Kidney epithelial cell (primary cell): ENCODE data around the gene DPH1. TPM values are rescaled to one million over a fixed set of nuclear protein-coding genes. Genes with fewer than 3 reads are reported as not detected.

Experiments
- DNase-seq: peaks from one replicate; pipeline ENCODE4 v3.0.0-alpha.2; 2010; ENCODE audit warnings: low read depth
- H3K27me3 ChIP-seq: 2 replicates; pipeline ENCODE4 v1.6.0; 2011; ENCODE audit warnings: low read length; ENCODE audit not compliant: control insufficient read depth, insufficient read depth
- H3K36me3 ChIP-seq: 2 replicates; pipeline ENCODE4 v1.5.1; 2011; ENCODE audit warnings: low read length; ENCODE audit not compliant: control insufficient read depth, insufficient read depth
- H3K4me3 ChIP-seq: 2 replicates; pipeline ENCODE4 v1.5.1; 2011; ENCODE audit warnings: low read depth, mild to moderate bottlenecking, control low read depth, low read length
- CTCF ChIP-seq: IDR thresholded peaks from 2 replicates; pipeline ENCODE4 v1.5.1; 2011; ENCODE audit warnings: mild to moderate bottlenecking, moderate library complexity, low read length, control low read depth, inconsistent platforms; ENCODE audit not compliant: insufficient read depth, poor library complexity, severe bottlenecking
- total RNA-seq: library from RNA; depleted of rRNA; stranded (reverse); fragments of >200 nt; gene quantifications from 2 replicates; pipeline ENCODE4 v1.2.3, GENCODE V29; 2015

The DPH1 gene
- total RNA-seq, 1 donor from 2014 or later = 29.5 TPM

GRCh38 chr17:2042390-2042847 lies 12.5 kb downstream of the DPH1 start:
- TF ChIP-seq CTCF = peak; percentile 55
- Histone ChIP-seq H3K36me3 (peaks cover 3% of the 10 kb centered on the region), H3K4me3 (peak overlapping the region; percentile 57), H3K27me3 (no peaks in the 10 kb centered on the region)
- DNase-seq = no peak

- peaks cover 3% of the 10 kb centered on the region for H3K36me3 ChIP-seq
- no peak for TF ChIP-seq CTCF
- peak overlapping the region; percentile 57 for H3K4me3 ChIP-seq
- DNase-seq = no peak
- no peaks in the 10 kb centered on the region for H3K27me3 ChIP-seq
Observed at GRCh38 chr17:2042933-2043332, 13.0 kb downstream of the DPH1 start.

GRCh38 chr17:2043785-2044184 lies 13.8 kb downstream of the DPH1 start:
- no peak for DNase-seq
- peaks cover 3% of the 10 kb centered on the region for H3K36me3 ChIP-seq
- H3K27me3 ChIP-seq = no peaks in the 10 kb centered on the region
- TF ChIP-seq CTCF = no peak
- no peak overlapping the region for H3K4me3 ChIP-seq

- DNase-seq = no peak
- H3K36me3 ChIP-seq = peaks cover 3% of the 10 kb centered on the region
- H3K4me3 ChIP-seq = no peak overlapping the region
- H3K27me3 ChIP-seq = no peaks in the 10 kb centered on the region
- TF ChIP-seq CTCF = no peak
Observed at GRCh38 chr17:2044263-2044894, 14.4 kb downstream of the DPH1 start.

- no peak overlapping the region for H3K4me3 ChIP-seq
- no peak for DNase-seq
- H3K36me3 ChIP-seq = peaks cover 2% of the 10 kb centered on the region
- TF ChIP-seq CTCF = no peak
- H3K27me3 ChIP-seq = peaks cover 16% of the 10 kb centered on the region
Observed at GRCh38 chr17:2047590-2047989, 17.6 kb downstream of the DPH1 start.

- peak overlapping the region; percentile 58 for H3K4me3 ChIP-seq
- peaks cover 2% of the 10 kb centered on the region for H3K36me3 ChIP-seq
- no peak for DNase-seq
- H3K27me3 ChIP-seq = peaks cover 19% of the 10 kb centered on the region
- no peak for TF ChIP-seq CTCF
Observed at GRCh38 chr17:2048805-2049204, 18.9 kb downstream of the DPH1 start.
